ENCODE measurements around the gene ICOSLG.
"Not testable (repeated sequence)": the region's sequence is repeated elsewhere in the genome, so short reads cannot be mapped to it uniquely, and the experiment has no call there.

- TF ChIP-seq CTCF (conservative IDR thresholded peaks at IDR 0.05; ENCODE audit: low read depth in 2 of 2); EZH2 (IDR thresholded peaks at IDR 0.05; ENCODE audit: low read depth, unreplicated experiment); JUNB (IDR thresholded peaks at IDR 0.05; ENCODE audit: unreplicated experiment); EZH2phosphoT487 (IDR thresholded peaks at IDR 0.05; ENCODE audit: unreplicated experiment); POLR2AphosphoS5 (IDR thresholded peaks at IDR 0.05; ENCODE audit: low read depth): not testable (repeated sequence)
Measured at GRCh38 chr21:44207860-44208646, 32.7 kb downstream of the ICOSLG start.

Data from GM23338 (cell line).